ENCODE data around the gene NEURL1.
"Not testable (repeated sequence)": the region's sequence is repeated elsewhere in the genome, so short reads cannot be mapped to it uniquely, and the experiment has no call there.

The NEURL1 gene

GRCh38 chr10:103620891-103621782 lies 127.6 kb downstream of the NEURL1 start:
- no peak for DNase-seq (ENCODE audit: low spot score)
- peak; percentile 82 for FAIRE-seq

GRCh38 chr10:103621783-103622125 lies 128.2 kb downstream of the NEURL1 start:
- FAIRE-seq: no peak
- no peak for DNase-seq (ENCODE audit: low spot score)

- DNase-seq (ENCODE audit: low spot score) (no peak), FAIRE-seq (no peak)
Observed at GRCh38 chr10:103622286-103622685, 128.8 kb downstream of the NEURL1 start.

- DNase-seq (ENCODE audit: low spot score) (no peak), FAIRE-seq (no peak)
Observed at GRCh38 chr10:103622935-103623574, 129.6 kb downstream of the NEURL1 start.

- FAIRE-seq (no peak), DNase-seq (ENCODE audit: low spot score) (no peak)
Observed at GRCh38 chr10:103626178-103626577, 132.7 kb downstream of the NEURL1 start.

- no peak for DNase-seq (ENCODE audit: low spot score)
- FAIRE-seq: no peak
Observed at GRCh38 chr10:103627111-103627892, 133.8 kb downstream of the NEURL1 start.

GRCh38 chr10:103627893-103628292 lies 134.4 kb downstream of the NEURL1 start:
- FAIRE-seq (no peak), DNase-seq (ENCODE audit: low spot score) (no peak)

GRCh38 chr10:103629581-103629980 lies 136.1 kb downstream of the NEURL1 start:
- FAIRE-seq (no peak), DNase-seq (ENCODE audit: low spot score) (no peak)

GRCh38 chr10:103630156-103630555 lies 136.7 kb downstream of the NEURL1 start:
- FAIRE-seq: no peak
- no peak for DNase-seq (ENCODE audit: low spot score)

- no peak for FAIRE-seq
- no peak for DNase-seq (ENCODE audit: low spot score)
Observed at GRCh38 chr10:103632247-103632642, 138.7 kb downstream of the NEURL1 start.

GRCh38 chr10:103632871-103633270 lies 139.4 kb downstream of the NEURL1 start:
- not testable (repeated sequence) for FAIRE-seq; DNase-seq (ENCODE audit: low spot score)

GRCh38 chr10:103633846-103634245 lies 140.3 kb downstream of the NEURL1 start:
- DNase-seq (ENCODE audit: low spot score) (no peak), FAIRE-seq (no peak)

- DNase-seq (ENCODE audit: low spot score) (no peak), FAIRE-seq (no peak)
Observed at GRCh38 chr10:103635580-103635979, 142.1 kb downstream of the NEURL1 start.

- DNase-seq (ENCODE audit: low spot score): no peak
- FAIRE-seq: no peak
Observed at GRCh38 chr10:103636492-103636891, 143.0 kb downstream of the NEURL1 start.

GRCh38 chr10:103637011-103637410 lies 143.5 kb downstream of the NEURL1 start:
- no peak for DNase-seq (ENCODE audit: low spot score)
- FAIRE-seq: peak; percentile 69

- FAIRE-seq (no peak), DNase-seq (ENCODE audit: low spot score) (no peak)
Observed at GRCh38 chr10:103637927-103638557, 144.5 kb downstream of the NEURL1 start.

- DNase-seq (ENCODE audit: low spot score) (no peak), FAIRE-seq (no peak)
Observed at GRCh38 chr10:103638948-103639347, 145.4 kb downstream of the NEURL1 start.

GRCh38 chr10:103640436-103641181 lies 147.1 kb downstream of the NEURL1 start:
- no peak for DNase-seq (ENCODE audit: low spot score)
- FAIRE-seq: no peak

GRCh38 chr10:103641326-103641725 lies 147.8 kb downstream of the NEURL1 start:
- DNase-seq (ENCODE audit: low spot score) (no peak), FAIRE-seq (no peak)
